GM20000 (cell line): ENCODE data around the gene PGA3.
"Not testable (repeated sequence)": the region's sequence is repeated elsewhere in the genome, so short reads cannot be mapped to it uniquely, and the experiment has no call there.

Experiments
- DNase-seq: peaks from one replicate; pipeline ENCODE4 v3.0.0; 2012; ENCODE audit warnings: low spot score
- TF ChIP-seq, protein P1 (sequence below): IDR thresholded peaks from 2 replicates; pipeline ENCODE4 v1.5.1; 2012; ENCODE audit warnings: mild to moderate bottlenecking, control low read depth; ENCODE audit errors: extremely low read depth, missing control alignments

Gene PGA3

DNA sequence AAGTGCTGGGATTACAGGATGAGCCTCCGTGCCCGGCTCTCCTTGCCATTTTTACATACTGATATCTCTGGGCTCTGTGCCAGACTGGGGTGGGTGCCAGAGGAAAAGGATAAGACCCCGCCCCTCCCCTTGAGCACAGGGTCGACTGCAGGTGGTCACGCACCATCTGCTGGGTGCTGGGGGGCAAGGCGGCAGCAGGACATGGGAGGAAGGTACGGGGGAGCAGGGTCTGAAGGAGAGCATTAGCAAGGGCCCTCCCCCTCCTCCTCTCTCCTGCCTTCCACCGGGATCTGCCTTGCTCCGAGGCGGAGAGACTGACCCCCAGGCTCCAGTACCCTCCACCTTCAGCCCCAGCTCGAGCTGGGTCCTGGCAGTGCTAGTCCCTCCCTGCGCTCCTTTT, 9.7 kb upstream of the PGA3 start:
- TF ChIP-seq, protein P1, sequence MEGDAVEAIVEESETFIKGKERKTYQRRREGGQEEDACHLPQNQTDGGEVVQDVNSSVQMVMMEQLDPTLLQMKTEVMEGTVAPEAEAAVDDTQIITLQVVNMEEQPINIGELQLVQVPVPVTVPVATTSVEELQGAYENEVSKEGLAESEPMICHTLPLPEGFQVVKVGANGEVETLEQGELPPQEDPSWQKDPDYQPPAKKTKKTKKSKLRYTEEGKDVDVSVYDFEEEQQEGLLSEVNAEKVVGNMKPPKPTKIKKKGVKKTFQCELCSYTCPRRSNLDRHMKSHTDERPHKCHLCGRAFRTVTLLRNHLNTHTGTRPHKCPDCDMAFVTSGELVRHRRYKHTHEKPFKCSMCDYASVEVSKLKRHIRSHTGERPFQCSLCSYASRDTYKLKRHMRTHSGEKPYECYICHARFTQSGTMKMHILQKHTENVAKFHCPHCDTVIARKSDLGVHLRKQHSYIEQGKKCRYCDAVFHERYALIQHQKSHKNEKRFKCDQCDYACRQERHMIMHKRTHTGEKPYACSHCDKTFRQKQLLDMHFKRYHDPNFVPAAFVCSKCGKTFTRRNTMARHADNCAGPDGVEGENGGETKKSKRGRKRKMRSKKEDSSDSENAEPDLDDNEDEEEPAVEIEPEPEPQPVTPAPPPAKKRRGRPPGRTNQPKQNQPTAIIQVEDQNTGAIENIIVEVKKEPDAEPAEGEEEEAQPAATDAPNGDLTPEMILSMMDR, result no peak
- DNase-seq, result no peak

GRCh38 chr11:61194169-61194671, 9.1 kb upstream of the PGA3 start:
- TF ChIP-seq, protein P1, result no peak
- DNase-seq, result no peak

- TF ChIP-seq, protein P1, result no peak
- no peak for DNase-seq
These were observed 8.2 kb upstream of the PGA3 start for GRCh38 chr11:61194981-61195695.

- no peak for DNase-seq
- TF ChIP-seq, protein P1, result no peak
These were observed 7.6 kb upstream of the PGA3 start for GRCh38 chr11:61195719-61196118.

- no peak for DNase-seq
- TF ChIP-seq, protein P1, result no peak
These were observed 5.0 kb upstream of the PGA3 start for GRCh38 chr11:61198361-61198760.

DNA sequence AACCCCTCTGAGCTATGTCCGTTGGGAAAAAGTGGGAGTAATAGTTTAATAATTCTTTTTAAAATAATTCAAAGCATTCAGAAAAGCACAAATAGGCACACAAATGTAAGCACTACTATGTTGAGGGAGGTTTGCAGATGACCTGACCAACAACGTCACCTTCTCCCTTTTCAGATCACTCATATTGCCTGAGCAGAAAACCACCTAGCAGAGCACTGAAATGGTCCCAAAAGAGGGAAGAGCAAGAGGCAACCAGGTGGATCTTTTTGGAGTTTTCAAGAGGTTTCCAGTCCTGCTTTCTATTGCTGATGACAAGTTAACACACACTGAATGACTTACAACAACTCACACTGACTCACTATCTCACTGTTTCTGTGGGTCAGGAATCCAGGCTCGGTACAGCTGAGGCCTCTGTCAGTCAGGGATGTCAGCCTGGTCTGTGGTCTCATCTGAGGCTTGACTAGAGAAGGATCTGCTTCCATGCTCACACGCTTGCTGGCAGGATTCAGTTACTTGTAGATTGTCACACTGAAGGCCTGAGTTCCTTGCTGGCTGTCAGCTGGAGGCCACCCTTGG, 4.3 kb upstream of the PGA3 start:
- no peak for DNase-seq
- TF ChIP-seq, protein P1, result no peak

DNA sequence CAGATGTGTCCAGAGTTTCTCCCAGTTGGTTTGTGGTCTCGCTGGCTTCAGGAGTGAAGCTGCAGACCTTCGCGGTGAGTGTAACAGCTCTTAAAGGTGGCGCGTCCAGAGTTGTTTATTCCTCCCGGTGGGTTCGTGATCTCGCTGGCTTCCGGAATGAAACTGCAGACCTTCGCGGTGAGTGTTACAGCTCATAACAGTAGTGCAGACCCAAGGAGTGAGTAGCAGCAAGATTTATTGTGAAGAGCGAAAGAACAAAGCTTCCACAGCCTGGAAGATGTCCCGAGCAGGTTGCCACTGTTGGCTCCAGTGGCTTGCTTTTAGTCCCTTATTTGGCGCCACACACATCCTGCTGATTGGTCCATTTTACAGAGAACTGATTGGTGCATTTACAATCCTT, 1.8 kb upstream of the PGA3 start:
- DNase-seq, result no peak
- TF ChIP-seq, protein P1, result no peak

DNA sequence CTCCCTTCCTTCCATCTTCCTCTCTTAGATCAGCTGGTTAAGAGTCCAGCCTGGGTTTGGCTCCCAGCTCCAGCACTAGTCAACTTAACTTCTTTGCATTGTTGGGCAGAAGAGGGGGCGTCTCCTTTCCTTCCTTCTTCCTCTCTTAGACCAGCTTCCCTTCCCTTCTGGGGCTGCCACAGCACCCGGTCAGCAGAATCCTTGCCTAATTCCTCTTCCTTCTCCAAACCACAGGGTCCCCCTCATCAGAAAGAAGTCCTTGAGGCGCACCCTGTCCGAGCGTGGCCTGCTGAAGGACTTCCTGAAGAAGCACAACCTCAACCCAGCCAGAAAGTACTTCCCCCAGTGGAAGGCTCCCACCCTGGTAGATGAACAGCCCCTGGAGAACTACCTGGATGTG, 558 bp downstream of the PGA3 start:
- not testable (repeated sequence) for DNase-seq

- DNase-seq, result not testable (repeated sequence)
These were observed 1.3 kb downstream of the PGA3 start for GRCh38 chr11:61204502-61205059.

- not testable (repeated sequence) for DNase-seq
These were observed 4.5 kb downstream of the PGA3 start for GRCh38 chr11:61207636-61208310.

GRCh38 chr11:61210629-61211028, 7.3 kb downstream of the PGA3 start:
- not testable (repeated sequence) for DNase-seq
